GM18499 (cell line): Measurements from ENCODE around the gene ABI3.
"Not testable (repeated sequence)": the region's sequence is repeated elsewhere in the genome, so short reads cannot be mapped to it uniquely, and the experiment has no call there.

Experiments
- ATAC-seq: cut with Tn5 transposase; IDR thresholded peaks from one replicate; pipeline ENCODE4 v1.9.1; 2021; ENCODE audit warnings: moderate number of reproducible peaks; ENCODE audit not compliant: insufficient read depth, unreplicated experiment

Gene ABI3

DNA sequence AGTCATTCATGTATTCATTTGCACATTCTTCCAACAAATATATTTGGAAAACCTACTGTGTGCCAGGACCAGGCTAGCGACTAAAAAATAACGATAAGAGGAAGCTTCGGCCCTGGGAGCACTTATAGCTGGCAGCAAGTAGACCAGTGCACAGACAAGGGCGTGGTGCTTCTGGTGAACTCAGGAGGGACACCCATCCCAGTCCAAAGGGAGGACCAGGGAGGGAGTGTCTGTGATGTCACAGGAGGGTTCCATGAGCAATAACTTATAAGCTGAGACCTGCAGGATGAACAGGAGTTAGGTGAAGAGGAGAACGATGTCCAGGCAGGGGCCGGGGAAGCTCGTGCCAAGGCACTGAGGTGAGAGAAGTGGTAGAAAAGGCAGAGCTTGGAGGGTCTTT lies 37.4 kb downstream of the ABI3 start:
- ATAC-seq, result no peak

GRCh38 chr17:49249292-49249794 lies 38.8 kb downstream of the ABI3 start:
- no peak for ATAC-seq

- no peak for ATAC-seq
These were observed 39.5 kb downstream of the ABI3 start for GRCh38 chr17:49249890-49250522.

GRCh38 chr17:49252148-49252695 lies 41.7 kb downstream of the ABI3 start:
- no peak for ATAC-seq

DNA sequence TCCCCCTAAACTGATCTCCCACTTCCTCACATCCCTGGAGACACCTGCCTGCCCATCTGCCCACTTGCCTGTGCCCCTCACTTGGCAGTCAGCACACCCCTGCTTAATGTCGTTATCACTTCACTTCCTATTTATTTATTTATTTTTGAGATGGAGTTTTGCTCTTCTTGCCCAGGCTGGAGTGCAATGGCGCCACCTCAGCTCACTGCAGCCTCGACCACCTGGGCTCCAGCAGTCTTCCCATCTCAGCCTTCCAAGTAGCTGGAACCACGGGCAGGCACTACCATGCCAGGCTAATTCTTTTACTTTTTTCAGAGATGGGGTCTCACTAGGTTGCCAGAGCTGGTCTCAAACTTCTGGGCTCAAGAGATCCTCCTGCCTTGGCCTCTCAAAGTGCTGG lies 43.6 kb downstream of the ABI3 start:
- no peak for ATAC-seq

DNA sequence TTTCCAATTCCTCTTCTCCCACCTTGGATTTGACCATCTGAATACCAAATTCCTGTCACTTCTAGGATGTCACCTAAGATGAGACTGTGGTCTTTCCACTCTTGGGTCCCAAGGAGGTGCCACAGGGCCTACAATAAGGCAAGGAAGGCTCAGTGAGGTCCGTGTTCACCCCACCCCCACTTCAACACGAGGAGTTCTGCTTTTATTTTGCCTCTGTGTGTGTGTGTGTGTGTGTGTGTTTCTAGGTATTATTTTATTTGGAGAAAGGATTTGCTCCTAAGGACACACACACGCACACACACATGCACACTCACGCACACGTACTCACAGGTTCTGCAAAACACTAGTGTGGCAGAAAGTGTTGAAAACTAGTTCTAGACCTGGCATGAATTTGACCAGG lies 44.6 kb downstream of the ABI3 start:
- ATAC-seq, result no peak

DNA sequence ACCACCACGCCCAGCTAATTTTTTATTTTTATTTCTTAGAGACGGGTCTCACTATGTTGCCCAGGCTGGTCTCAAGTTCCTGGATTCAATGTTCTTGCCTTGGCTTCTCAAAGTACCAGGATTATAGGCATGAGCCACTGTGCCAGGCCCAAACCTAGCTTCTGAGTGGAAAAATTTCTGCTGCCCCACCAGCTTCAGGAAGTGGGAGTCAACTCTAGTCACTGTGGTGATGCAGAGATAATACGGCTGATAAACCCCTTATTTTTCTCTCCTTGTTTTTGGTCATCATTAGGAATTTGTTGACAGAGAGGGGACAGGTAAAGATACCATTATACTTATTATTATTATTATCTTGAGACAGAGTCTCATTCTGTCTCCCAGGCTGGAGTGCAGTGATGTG lies 47.9 kb downstream of the ABI3 start:
- ATAC-seq, result no peak

- no peak for ATAC-seq
These were observed 49.1 kb downstream of the ABI3 start for GRCh38 chr17:49259663-49260010.

DNA sequence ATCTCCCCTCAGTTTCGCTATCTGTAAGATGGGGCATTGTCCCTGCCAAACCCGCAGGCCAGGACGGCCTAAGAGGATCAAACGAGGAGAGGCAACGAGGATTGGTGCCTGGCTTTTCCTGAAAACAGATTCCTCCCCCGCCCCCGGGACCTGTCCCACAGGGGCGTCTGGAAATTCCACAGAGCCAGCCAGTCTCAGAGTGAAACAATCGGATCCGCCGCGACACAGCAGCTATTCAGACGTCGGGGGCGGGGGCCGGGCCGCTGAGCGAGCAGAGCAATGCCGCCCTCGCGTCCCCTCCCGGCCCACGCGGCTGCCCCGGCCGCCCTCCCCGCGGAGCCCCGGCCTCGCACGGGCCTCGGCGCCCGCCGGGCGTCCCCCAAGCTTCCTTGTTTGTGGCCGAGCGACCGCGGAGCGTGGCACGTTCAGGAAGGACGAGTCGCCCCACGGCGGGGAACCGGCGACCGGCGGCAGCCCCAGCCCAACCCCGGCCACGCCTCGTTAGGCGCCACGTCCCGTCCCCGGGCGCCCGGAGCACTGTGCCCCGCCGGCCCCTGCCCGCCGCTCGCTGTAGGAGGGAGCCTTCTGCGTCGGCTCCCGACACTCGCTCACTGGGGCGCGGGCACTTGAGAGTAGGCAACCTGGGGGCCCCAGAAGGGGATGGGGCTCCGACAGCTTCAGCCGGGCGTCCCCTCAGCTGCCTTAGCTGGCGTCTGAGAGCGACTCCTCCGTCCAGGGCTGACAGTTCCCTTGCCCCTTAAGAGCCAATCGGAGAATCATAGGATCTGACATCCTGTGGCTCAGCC lies 49.7 kb downstream of the ABI3 start:
- no peak for ATAC-seq

- no peak for ATAC-seq
These were observed 50.3 kb downstream of the ABI3 start for GRCh38 chr17:49260817-49261291.

DNA sequence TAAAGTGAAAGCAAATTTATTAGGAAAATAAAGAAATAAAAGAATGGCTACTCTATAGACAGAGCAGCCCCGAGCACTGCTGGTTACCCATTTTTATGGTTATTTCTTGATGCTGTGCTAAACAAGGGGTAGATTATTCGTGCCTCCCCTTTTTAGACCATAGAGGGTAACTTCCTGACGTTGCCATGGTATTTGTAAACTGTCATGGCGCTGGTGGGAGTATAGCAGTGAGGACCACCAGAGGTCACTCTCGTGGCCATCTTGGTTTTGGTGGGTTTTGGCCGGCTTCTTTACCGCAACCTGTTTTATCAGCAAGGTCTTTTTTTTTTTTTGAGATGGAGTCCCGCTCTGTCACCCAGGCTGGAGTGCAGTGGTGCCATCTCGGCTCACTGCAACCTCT lies 51.0 kb downstream of the ABI3 start:
- not testable (repeated sequence) for ATAC-seq

DNA sequence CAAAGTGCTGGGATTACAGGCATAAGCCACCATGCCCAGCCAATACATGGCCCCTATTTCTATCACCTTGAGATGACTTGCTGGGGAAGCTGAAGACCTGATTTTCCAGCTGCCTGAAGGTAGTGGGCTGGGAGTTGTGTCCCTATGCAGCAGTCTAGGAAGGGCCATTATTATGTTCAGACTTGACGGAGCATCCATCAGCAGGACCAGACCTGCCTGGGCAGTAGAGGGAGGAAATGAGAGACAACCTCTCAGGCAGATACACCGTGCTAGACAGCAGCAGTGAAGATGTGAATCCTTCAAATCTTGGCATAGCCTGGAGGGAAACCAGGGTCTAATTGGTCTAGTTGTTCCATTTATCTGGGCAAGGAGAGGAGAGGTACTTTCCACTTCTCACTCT lies 55.7 kb downstream of the ABI3 start:
- ATAC-seq, result no peak

DNA sequence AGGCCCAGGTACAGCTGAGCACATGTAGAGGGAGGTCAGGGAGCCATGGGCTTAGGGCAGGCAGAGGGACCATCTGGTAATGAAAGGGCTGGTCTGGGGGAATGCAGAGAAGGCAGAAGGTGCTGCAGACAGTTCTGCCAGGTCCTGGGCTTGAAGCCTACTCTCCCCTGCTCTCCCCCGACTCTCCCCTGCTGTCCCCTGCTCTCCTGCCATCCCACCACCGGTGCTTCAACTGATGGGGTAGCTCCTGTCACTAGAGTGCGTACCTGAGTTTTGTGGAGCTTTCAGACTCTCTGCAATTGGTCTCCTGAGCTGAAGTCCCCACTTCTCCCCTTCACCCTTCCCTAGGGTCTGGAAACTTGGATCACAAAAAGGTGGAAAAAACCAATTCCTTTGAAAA lies 57.4 kb downstream of the ABI3 start:
- no peak for ATAC-seq

DNA sequence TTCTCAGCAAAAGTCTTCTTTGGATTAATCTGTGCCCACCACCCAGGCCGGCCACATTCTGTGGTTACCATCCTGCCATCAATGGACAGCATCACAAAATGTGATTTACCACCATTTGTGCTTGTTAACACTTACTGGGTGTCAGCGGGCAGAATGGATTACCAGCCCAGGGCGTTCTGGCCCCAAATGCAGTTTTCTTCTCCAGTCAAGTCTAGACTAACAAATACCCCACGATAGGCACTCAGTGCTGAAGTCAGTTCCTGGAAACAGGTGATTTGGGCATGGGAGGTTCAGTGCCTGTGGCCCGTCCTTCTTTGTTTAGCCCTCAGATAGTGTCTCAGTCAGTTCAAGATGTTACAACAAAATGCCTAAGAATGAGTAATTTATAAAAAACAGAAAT lies 58.8 kb downstream of the ABI3 start:
- ATAC-seq, result no peak
